ENCODE results near the gene KCNQ1OT1.

GRCh38 chr11:2662024-2662312 is 37.8 kb downstream of the KCNQ1OT1 start:
- TF ChIP-seq CTCF (IDR thresholded peaks at IDR 0.05 in 8 of 11, conservative IDR thresholded peaks at IDR 0.05 in 3 of 11), result no peak
- no peak for TF ChIP-seq POLR2A (IDR thresholded peaks at IDR 0.05)
